ENCODE results near the gene ATAD3B.
"Not testable (repeated sequence)": the region's sequence is repeated elsewhere in the genome, so short reads cannot be mapped to it uniquely, and the experiment has no call there.

ATAD3B gene

GRCh38 chr1:1528301-1529267 is 57.0 kb downstream of the ATAD3B start:
- TF ChIP-seq CTCF (IDR thresholded peaks at IDR 0.05; ENCODE audit: low read length, missing control alignments) = no peak
- no peak overlapping the region for H3K4me3 ChIP-seq (replicated peaks; ENCODE audit: low read depth, low read length)
- no peak for DNase-seq (ENCODE audit: low read depth)

GRCh38 chr1:1529321-1529720 is 57.8 kb downstream of the ATAD3B start:
- H3K4me3 ChIP-seq (replicated peaks; ENCODE audit: low read depth, low read length) = no peak overlapping the region
- TF ChIP-seq CTCF (IDR thresholded peaks at IDR 0.05; ENCODE audit: low read length, missing control alignments) = no peak
- DNase-seq (ENCODE audit: low read depth) = no peak

- DNase-seq (ENCODE audit: low read depth) = no peak
- TF ChIP-seq CTCF (IDR thresholded peaks at IDR 0.05; ENCODE audit: low read length, missing control alignments) = no peak
- no peak overlapping the region for H3K4me3 ChIP-seq (replicated peaks; ENCODE audit: low read depth, low read length)
Measured at GRCh38 chr1:1529936-1530335, 58.4 kb downstream of the ATAD3B start.

GRCh38 chr1:1531947-1532346 is 60.4 kb downstream of the ATAD3B start:
- H3K4me3 ChIP-seq (replicated peaks; ENCODE audit: low read depth, low read length) = no peak overlapping the region
- no peak for TF ChIP-seq CTCF (IDR thresholded peaks at IDR 0.05; ENCODE audit: low read length, missing control alignments)
- no peak for DNase-seq (ENCODE audit: low read depth)

- not testable (repeated sequence) for H3K4me3 ChIP-seq (replicated peaks; ENCODE audit: low read depth, low read length); DNase-seq (ENCODE audit: low read depth)
Measured at GRCh38 chr1:1533176-1533893, 61.8 kb downstream of the ATAD3B start.

GRCh38 chr1:1533894-1534291 is 62.3 kb downstream of the ATAD3B start:
- not testable (repeated sequence) for DNase-seq (ENCODE audit: low read depth); H3K4me3 ChIP-seq (replicated peaks; ENCODE audit: low read depth, low read length)

GRCh38 chr1:1534401-1535154 is 63.0 kb downstream of the ATAD3B start:
- TF ChIP-seq CTCF (IDR thresholded peaks at IDR 0.05; ENCODE audit: low read length, missing control alignments) = no peak
- H3K4me3 ChIP-seq (replicated peaks; ENCODE audit: low read depth, low read length) = no peak overlapping the region
- no peak for DNase-seq (ENCODE audit: low read depth)
